NCI-H1436 (cell line): Measurements from ENCODE around the gene SNAPC2.
A peak's percentile ranks its signal among the peaks of the same experiment; 100 is the strongest.
"Not testable (repeated sequence)": the region's sequence is repeated elsewhere in the genome, so short reads cannot be mapped to it uniquely, and the experiment has no call there.

Source experiments
- DNase-seq: peaks from one replicate; lab custom pipeline; 2025; lab: John Stamatoyannopoulos, UW

The SNAPC2 gene

GRCh38 chr19:7921302-7921966, 1.3 kb downstream of the SNAPC2 start:
- no peak for DNase-seq

GRCh38 chr19:7921967-7922835, 2.1 kb downstream of the SNAPC2 start:
- DNase-seq = no peak

- DNase-seq = no peak
Observed at GRCh38 chr19:7922836-7923195, 2.7 kb downstream of the SNAPC2 start.

- no peak for DNase-seq
Observed at GRCh38 chr19:7923295-7924191, 3.4 kb downstream of the SNAPC2 start.

GRCh38 chr19:7924241-7924640, 4.1 kb downstream of the SNAPC2 start:
- DNase-seq = no peak

- DNase-seq = no peak
Observed at GRCh38 chr19:7924651-7925170, 4.6 kb downstream of the SNAPC2 start.

GRCh38 chr19:7925171-7925851, 5.2 kb downstream of the SNAPC2 start:
- DNase-seq = peak; percentile 70

- peak; percentile 45 for DNase-seq
Observed at GRCh38 chr19:7926021-7926726, 6.0 kb downstream of the SNAPC2 start, which contains the start of gene CTXN1. TSS of gene CTXN1 (minus strand) at chr19:7926135. CDS start at chr19:7925538, 597 bp downstream.

GRCh38 chr19:7926727-7927604, 6.8 kb downstream of the SNAPC2 start:
- DNase-seq = no peak

GRCh38 chr19:7927605-7928333, 7.6 kb downstream of the SNAPC2 start:
- DNase-seq = no peak

GRCh38 chr19:7928334-7928706, 8.2 kb downstream of the SNAPC2 start:
- DNase-seq = no peak

- peak; percentile 42 for DNase-seq
Observed at GRCh38 chr19:7928741-7929701, 8.9 kb downstream of the SNAPC2 start.

- not testable (repeated sequence) for DNase-seq
Observed at GRCh38 chr19:7930030-7930429, 9.9 kb downstream of the SNAPC2 start.

- DNase-seq = no peak
Observed at GRCh38 chr19:7930765-7931164, 10.6 kb downstream of the SNAPC2 start.

GRCh38 chr19:7931221-7932061, 11.3 kb downstream of the SNAPC2 start:
- DNase-seq = no peak

- no peak for DNase-seq
Observed at GRCh38 chr19:7932276-7932929, 12.3 kb downstream of the SNAPC2 start.

GRCh38 chr19:7932930-7933300, 12.8 kb downstream of the SNAPC2 start:
- DNase-seq = no peak
